Coronary artery (tissue), 2 donors: ENCODE data around the gene L3MBTL3.

ENCODE experiments used
- DNase-seq: peaks from one replicate; pipeline ENCODE4 v3.0.0-alpha.2; 2017; ENCODE audit warnings: low spot score
- H3K27ac ChIP-seq, 2 donors: fragments of 200-600 bp; sonication (generic); one replicate each; pipeline ENCODE4 v1.5.1; 2016 to 2019
- H3K4me3 ChIP-seq: fragments of 200-600 bp; sonication (generic); 2 replicates; pipeline ENCODE4 v1.5.1; 2016; ENCODE audit warnings: mild to moderate bottlenecking, moderate library complexity
- TF ChIP-seq, protein P1 (sequence below): fragments of 200-600 bp; sonication (generic); IDR thresholded peaks from one replicate; pipeline ENCODE4 v1.5.1; 2019; ENCODE audit warnings: antibody characterized with exemption

The L3MBTL3 gene

GRCh38 chr6:130070792-130071191 lies 52.4 kb downstream of the L3MBTL3 start:
- DNase-seq = no peak
- H3K27ac ChIP-seq = no peak overlapping the region
- TF ChIP-seq, protein P1, sequence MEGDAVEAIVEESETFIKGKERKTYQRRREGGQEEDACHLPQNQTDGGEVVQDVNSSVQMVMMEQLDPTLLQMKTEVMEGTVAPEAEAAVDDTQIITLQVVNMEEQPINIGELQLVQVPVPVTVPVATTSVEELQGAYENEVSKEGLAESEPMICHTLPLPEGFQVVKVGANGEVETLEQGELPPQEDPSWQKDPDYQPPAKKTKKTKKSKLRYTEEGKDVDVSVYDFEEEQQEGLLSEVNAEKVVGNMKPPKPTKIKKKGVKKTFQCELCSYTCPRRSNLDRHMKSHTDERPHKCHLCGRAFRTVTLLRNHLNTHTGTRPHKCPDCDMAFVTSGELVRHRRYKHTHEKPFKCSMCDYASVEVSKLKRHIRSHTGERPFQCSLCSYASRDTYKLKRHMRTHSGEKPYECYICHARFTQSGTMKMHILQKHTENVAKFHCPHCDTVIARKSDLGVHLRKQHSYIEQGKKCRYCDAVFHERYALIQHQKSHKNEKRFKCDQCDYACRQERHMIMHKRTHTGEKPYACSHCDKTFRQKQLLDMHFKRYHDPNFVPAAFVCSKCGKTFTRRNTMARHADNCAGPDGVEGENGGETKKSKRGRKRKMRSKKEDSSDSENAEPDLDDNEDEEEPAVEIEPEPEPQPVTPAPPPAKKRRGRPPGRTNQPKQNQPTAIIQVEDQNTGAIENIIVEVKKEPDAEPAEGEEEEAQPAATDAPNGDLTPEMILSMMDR = no peak
- H3K4me3 ChIP-seq = no peak overlapping the region

DNA sequence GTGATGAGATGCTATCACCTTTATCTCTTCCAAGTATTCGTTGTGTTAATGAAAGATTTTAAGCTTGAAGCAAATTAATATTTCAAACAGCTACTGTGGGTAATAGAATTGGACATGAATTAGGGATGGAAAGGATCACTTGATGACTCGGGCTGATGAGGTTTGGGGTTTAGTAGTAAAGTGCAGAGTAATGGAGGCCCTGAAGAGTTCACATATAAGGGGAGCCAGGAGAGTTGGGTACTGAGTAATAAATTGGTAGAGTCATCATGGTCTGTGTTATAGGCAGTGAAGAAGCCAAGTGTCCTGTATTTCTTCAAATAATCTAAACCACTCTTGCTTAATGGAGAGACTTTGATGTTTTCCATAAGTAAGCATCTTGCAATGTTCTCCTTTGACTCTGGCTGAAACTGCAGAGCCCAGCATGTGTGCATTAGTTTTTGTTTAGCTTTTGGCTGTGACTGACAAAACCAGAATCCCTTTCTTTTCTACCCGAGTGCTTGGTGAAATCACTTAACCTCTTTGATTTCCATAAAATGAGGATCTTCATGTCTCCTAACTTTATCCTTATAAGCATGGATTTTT lies 57.6 kb downstream of the L3MBTL3 start:
- no peak overlapping the region for H3K27ac ChIP-seq
- no peak overlapping the region for H3K4me3 ChIP-seq
- DNase-seq = no peak
- TF ChIP-seq, protein P1 = no peak

- H3K4me3 ChIP-seq = no peak overlapping the region
- H3K27ac ChIP-seq = no peak overlapping the region
- TF ChIP-seq, protein P1 = no peak
- no peak for DNase-seq
These were observed 58.1 kb downstream of the L3MBTL3 start for GRCh38 chr6:130076512-130076911.

DNA sequence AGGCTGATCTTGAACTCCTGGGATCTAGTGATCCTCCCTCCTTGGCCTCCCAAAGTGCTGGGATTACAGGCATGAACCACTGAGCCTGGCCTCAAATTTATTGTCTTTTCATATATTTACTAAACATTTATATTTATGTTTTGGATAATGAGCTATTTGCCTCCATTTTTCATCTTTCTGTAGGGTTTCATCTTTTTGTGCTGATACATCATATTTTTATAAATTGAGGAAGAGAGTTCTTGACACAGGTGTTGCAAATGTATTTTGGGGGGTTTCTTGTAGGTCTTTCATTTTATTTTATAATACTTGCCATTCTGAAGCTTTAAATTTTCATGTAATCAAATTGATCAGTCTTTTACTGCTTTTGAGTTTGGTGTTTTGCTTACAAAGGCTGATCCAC lies 72.4 kb downstream of the L3MBTL3 start:
- no peak overlapping the region for H3K4me3 ChIP-seq
- no peak for DNase-seq
- TF ChIP-seq, protein P1 = no peak
- H3K27ac ChIP-seq = no peak overlapping the region

GRCh38 chr6:130093546-130093945 lies 75.2 kb downstream of the L3MBTL3 start:
- DNase-seq = no peak
- Histone ChIP-seq H3K4me3 (no peak overlapping the region), H3K27ac (no peak overlapping the region)
- TF ChIP-seq, protein P1 = no peak

- no peak for DNase-seq
- H3K4me3 ChIP-seq = no peak overlapping the region
- no peak overlapping the region for H3K27ac ChIP-seq
- TF ChIP-seq, protein P1 = no peak
These were observed 79.9 kb downstream of the L3MBTL3 start for GRCh38 chr6:130098317-130098716.

- Histone ChIP-seq H3K27ac (no peak overlapping the region), H3K4me3 (no peak overlapping the region)
- no peak for DNase-seq
- TF ChIP-seq, protein P1 = no peak
These were observed 80.7 kb downstream of the L3MBTL3 start for GRCh38 chr6:130099119-130099518.
